ENCODE data around the gene TLX2. TPM values are rescaled to one million over a fixed set of nuclear protein-coding genes. Genes with fewer than 3 reads are reported as not detected.

TLX2 gene
- total and polyA plus RNA-seq, 2 experiments from 2014 or later: 0.16 to 0.21 TPM

GRCh38 chr2:74482801-74483674 lies 31.2 kb upstream of the TLX2 start, which contains the start of the genes CCDC142 and TTC31:
TSS of gene CCDC142 (minus strand) at chr2:74482998. CDS start at chr2:74482837, 161 bp downstream.
TSS of gene TTC31 (plus strand) at chr2:74483081. CDS start at chr2:74483096, 15 bp downstream.
- Histone ChIP-seq H3K4me1 (ENCODE audit: insufficient read depth) (peaks cover 5% of the 10 kb centered on the region; the same call in 1 of the 2 replicates), H3F3A (replicated peaks; ENCODE audit: low read depth) (no peaks in the 10 kb centered on the region), H3K27me3 (ENCODE audit: insufficient read depth) (no peaks in the 10 kb centered on the region), H3K4me2 (peak within 1 kb of the TSS; percentile 95), H3K4me3 (peak within 1 kb of the TSS; percentile 68), H4K20me1 (replicated peaks; ENCODE audit: insufficient read depth) (peaks cover 13% of the 10 kb centered on the region; the same call in 1 of the 2 replicates), H3K79me2 (replicated peaks; ENCODE audit: insufficient read depth) (peaks cover 14% of the 10 kb centered on the region), H3K9me2 (ENCODE audit: insufficient read depth) (no peaks in the 10 kb centered on the region), H2AFZ (peak within 1 kb of the TSS; percentile 72), H3K27ac (ENCODE audit: low read depth) (peak within 1 kb of the TSS; percentile 82; the same call in 1 of the 2 replicates), H3K36me3 (ENCODE audit: insufficient read depth) (no peaks in the 10 kb centered on the region; the same call in 1 of the 2 replicates)
- peaks cover 24% of the 10 kb centered on the region for H3K36me3 Mint-ChIP-seq (ENCODE audit: low read depth)
- H3K9me3 Mint-ChIP-seq: no peaks in the 10 kb centered on the region
- peaks cover 11% of the 10 kb centered on the region for H3K27me3 Mint-ChIP-seq (ENCODE audit: insufficient read depth, low read depth, poor library complexity)
- no peak for TF ChIP-seq EZH2phosphoT487 (IDR thresholded peaks at IDR 0.05; ENCODE audit: unreplicated experiment)
- TF ChIP-seq ZNF462 (CRISPR knock-in tag; IDR thresholded peaks at IDR 0.05): no peak
- peak; percentile 96 for TF ChIP-seq NANOG (IDR thresholded peaks at IDR 0.05; ENCODE audit: borderline replicate concordance)
- no peak for TF ChIP-seq JUNB (IDR thresholded peaks at IDR 0.05; ENCODE audit: unreplicated experiment)
- no peak for TF ChIP-seq REST (IDR thresholded peaks at IDR 0.05; ENCODE audit: unreplicated experiment)
- no peak for TF ChIP-seq ZNF331 (CRISPR knock-in tag; IDR thresholded peaks at IDR 0.05; ENCODE audit: low read depth)
- TF ChIP-seq, protein P1, sequence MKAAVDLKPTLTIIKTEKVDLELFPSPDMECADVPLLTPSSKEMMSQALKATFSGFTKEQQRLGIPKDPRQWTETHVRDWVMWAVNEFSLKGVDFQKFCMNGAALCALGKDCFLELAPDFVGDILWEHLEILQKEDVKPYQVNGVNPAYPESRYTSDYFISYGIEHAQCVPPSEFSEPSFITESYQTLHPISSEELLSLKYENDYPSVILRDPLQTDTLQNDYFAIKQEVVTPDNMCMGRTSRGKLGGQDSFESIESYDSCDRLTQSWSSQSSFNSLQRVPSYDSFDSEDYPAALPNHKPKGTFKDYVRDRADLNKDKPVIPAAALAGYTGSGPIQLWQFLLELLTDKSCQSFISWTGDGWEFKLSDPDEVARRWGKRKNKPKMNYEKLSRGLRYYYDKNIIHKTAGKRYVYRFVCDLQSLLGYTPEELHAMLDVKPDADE (IDR thresholded peaks at IDR 0.05): peak; percentile 96
- TF ChIP-seq EZH2 (IDR thresholded peaks at IDR 0.05; ENCODE audit: low read depth, unreplicated experiment): no peak
- TF ChIP-seq POLR2AphosphoS5 (IDR thresholded peaks at IDR 0.05; ENCODE audit: low read depth): peak; percentile 89
- peak; percentile 54 for TF ChIP-seq CREB1 (CRISPR knock-in tag; IDR thresholded peaks at IDR 0.05; ENCODE audit: low read depth)
- TF ChIP-seq STAT1 (IDR thresholded peaks at IDR 0.05; ENCODE audit: unreplicated experiment): no peak
- TF ChIP-seq CTCF (conservative IDR thresholded peaks at IDR 0.05; ENCODE audit: low read depth in 2 of 2): peak; percentile 89 to 90
- no peak for TF ChIP-seq ZNF114 (CRISPR knock-in tag; IDR thresholded peaks at IDR 0.05)
- peak within 1 kb of the TSS; percentile 99 for H3K27ac Mint-ChIP-seq
- DNase-seq (ENCODE audit: low spot score) (peak; percentile 99), ATAC-seq (peak; percentile 89)
- peak within 1 kb of the TSS; percentile 99 for H3K4me3 Mint-ChIP-seq
- peaks cover 6% of the 10 kb centered on the region; the same call in 2 of the 3 replicates for H3K4me1 Mint-ChIP-seq
